ENCODE results near the gene CBX4. TPM values are rescaled to one million over a fixed set of nuclear protein-coding genes. Genes with fewer than 3 reads are reported as not detected.

The CBX4 gene
- total RNA-seq, 1 donor from 2014 or later = 43.4 TPM

Other genes starting within 250 kb of the CBX4 start
- gene RBFOX3, start 228.4 kb downstream of the CBX4 start, total RNA-seq = 0.26 TPM in 1 of 2 replicates, not detected in the other
- not detected in 2 replicates for gene ENPP7, start 108.5 kb downstream of the CBX4 start, total RNA-seq
- 1.1 and 2.3 TPM in 2 replicates for gene CBX2, start 61.3 kb downstream of the CBX4 start, total RNA-seq
- gene CBX8, start 42.4 kb downstream of the CBX4 start, total RNA-seq = 2.6 and 2.7 TPM in 2 replicates
- gene TBC1D16, start 196.4 kb upstream of the CBX4 start, total RNA-seq = 23.7 and 33.2 TPM in 2 replicates
- 0.79 and 1.7 TPM in 2 replicates for gene CCDC40, start 197.2 kb upstream of the CBX4 start, total RNA-seq

Data from bronchial epithelial cell (primary cell).